IPS-20b (cell line): ENCODE data around the gene UBE3D.

Experiments used
- H3K27ac ChIP-seq: one replicate; pipeline ENCODE4 v1.5.1; 2013; ENCODE audit warnings: low read length
- H3K27me3 ChIP-seq: 2 replicates; pipeline ENCODE4 v1.6.1; 2013; ENCODE audit warnings: mild to moderate bottlenecking, low read length, inconsistent platforms; ENCODE audit not compliant: insufficient read depth
- H3K36me3 ChIP-seq: 2 replicates; pipeline ENCODE4 v1.6.1; 2013; ENCODE audit warnings: low read depth, mild to moderate bottlenecking, inconsistent platforms, low read length, moderate library complexity; ENCODE audit not compliant: insufficient read depth
- H3K4me1 ChIP-seq: 2 replicates; pipeline ENCODE4 v1.6.1; 2013; ENCODE audit warnings: mild to moderate bottlenecking, control low read depth, inconsistent platforms, low read length, moderate library complexity; ENCODE audit not compliant: insufficient read depth
- H3K4me3 ChIP-seq: 2 replicates; pipeline ENCODE4 v1.5.1; 2013; ENCODE audit warnings: mild to moderate bottlenecking, low read length, inconsistent platforms
- H3K9ac ChIP-seq: 2 replicates; pipeline ENCODE4 v1.6.1; 2013; ENCODE audit warnings: low read depth, mild to moderate bottlenecking, inconsistent platforms, low read length, moderate library complexity
- H3K9me3 ChIP-seq: 2 replicates; pipeline ENCODE4 v1.6.1; 2013; ENCODE audit warnings: mild to moderate bottlenecking, low read depth, low read length, inconsistent platforms; ENCODE audit not compliant: insufficient read depth

Gene UBE3D

DNA sequence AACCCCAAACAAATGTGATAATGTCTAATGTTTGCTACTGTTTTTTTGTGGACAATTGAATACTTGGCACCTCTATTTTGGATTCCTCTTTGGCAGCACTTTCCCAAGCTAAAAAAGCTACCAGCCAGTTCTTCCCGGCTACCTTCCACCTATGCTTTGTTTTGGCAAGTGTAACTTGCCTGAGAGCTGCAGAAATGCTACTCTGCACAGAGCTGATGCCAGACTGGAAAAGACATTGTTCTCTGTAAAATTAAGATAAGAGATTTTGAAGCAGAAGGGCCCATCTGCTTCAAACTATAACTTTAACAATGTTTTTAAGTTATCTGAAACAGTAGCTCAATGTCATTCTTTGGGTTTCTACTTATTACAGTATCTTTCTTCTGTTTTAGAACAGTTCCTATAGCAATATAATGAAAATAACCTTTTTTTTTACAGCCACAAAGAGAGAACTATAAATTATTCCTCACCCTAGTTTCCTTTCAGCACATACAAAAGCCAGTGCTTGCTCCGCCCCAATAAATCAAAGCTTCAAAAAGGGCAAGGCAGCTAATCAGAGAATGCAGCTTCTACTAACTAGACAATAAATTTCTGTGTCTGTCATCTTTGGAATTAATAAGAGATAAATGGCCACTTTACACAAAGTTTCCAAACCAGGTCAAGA is 183.1 kb downstream of the UBE3D start:
- Histone ChIP-seq H3K27ac (no peak overlapping the region), H3K4me1 (no peaks in the 10 kb centered on the region), H3K9me3 (no peaks in the 10 kb centered on the region), H3K27me3 (no peaks in the 10 kb centered on the region), H3K36me3 (no peaks in the 10 kb centered on the region), H3K9ac (no peak overlapping the region), H3K4me3 (no peak overlapping the region)

DNA sequence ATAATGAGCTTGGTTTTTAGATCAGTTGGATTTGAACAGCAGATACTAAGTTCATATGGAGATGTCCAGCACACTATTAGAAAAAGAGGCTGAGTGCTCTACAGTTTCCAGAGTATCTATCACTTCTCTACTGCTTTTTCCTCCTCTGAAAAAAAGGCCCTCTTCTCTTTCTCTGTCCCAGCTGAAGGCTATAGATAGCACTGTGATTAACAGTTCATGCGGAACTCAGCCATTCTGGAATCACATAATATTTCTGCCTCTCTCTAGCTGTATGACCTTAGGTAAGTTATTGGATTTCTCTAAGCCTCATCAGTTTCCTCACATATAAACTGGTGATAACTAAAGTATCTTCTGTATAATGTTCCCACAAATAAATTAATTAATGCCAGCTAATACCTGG is 184.1 kb downstream of the UBE3D start:
- Histone ChIP-seq H3K9ac (no peak overlapping the region), H3K4me1 (no peaks in the 10 kb centered on the region), H3K27me3 (no peaks in the 10 kb centered on the region), H3K9me3 (no peaks in the 10 kb centered on the region), H3K27ac (no peak overlapping the region), H3K4me3 (no peak overlapping the region), H3K36me3 (no peaks in the 10 kb centered on the region)

GRCh38 chr6:82878812-82879211 is 186.8 kb downstream of the UBE3D start:
- Histone ChIP-seq H3K9me3 (no peaks in the 10 kb centered on the region), H3K4me3 (no peak overlapping the region), H3K27me3 (no peaks in the 10 kb centered on the region), H3K4me1 (no peaks in the 10 kb centered on the region), H3K9ac (no peak overlapping the region), H3K27ac (no peak overlapping the region), H3K36me3 (no peaks in the 10 kb centered on the region)

DNA sequence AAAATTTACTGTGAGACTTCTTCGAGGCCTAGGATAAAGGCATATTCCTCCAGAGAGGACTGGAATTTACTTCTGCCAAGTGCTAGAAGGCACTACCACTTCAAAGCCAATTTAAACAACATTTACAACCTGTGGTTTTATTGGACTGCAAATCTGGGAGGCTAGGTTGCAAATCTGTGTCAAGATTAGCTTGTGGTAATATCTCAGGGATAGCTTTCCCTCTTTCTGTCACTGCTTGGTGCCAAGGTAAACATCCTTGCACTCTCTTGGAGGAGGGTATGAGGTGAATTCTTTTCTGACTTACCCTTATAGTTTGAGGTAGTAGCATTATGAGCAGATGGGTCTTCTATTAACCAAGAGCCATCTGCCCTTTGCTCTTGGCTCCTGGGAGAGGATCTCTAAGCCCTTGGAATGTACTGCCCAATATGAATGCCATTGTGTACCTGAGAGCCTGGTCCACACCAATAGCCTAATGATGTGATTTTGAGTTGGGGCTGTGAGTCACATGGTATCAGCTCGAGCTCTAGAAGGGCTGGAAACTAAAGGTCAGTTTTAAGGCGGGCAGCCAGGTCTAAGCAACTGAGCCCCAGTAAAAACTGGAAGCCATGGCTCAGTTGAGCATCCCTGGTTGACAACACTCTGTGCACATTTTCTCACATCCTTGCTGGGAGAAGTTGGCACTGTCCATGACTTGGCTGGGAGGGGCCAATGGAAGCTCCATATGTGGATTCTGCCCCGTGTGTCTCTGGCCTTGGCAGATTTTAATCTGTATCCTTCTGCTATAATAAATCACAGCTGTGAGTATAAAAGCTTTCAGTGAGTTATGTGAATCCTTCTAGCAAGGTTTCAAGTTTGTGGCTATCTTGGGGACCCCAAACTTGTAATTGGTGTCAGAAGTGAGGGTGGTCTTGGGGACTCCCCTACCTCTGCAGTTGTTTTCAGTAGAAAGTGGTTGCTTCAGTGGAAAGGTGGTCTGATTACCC is 188.1 kb downstream of the UBE3D start:
- no peaks in the 10 kb centered on the region for H3K27me3 ChIP-seq
- no peaks in the 10 kb centered on the region for H3K9me3 ChIP-seq
- no peak overlapping the region for H3K4me3 ChIP-seq
- no peak overlapping the region for H3K9ac ChIP-seq
- H3K27ac ChIP-seq: no peak overlapping the region
- no peaks in the 10 kb centered on the region for H3K36me3 ChIP-seq
- no peaks in the 10 kb centered on the region for H3K4me1 ChIP-seq

GRCh38 chr6:82875573-82876185 is 190.0 kb downstream of the UBE3D start:
- no peak overlapping the region for H3K9ac ChIP-seq
- H3K9me3 ChIP-seq: no peaks in the 10 kb centered on the region
- H3K27me3 ChIP-seq: no peaks in the 10 kb centered on the region
- H3K4me3 ChIP-seq: no peak overlapping the region
- no peaks in the 10 kb centered on the region for H3K36me3 ChIP-seq
- no peaks in the 10 kb centered on the region for H3K4me1 ChIP-seq
- H3K27ac ChIP-seq: no peak overlapping the region

DNA sequence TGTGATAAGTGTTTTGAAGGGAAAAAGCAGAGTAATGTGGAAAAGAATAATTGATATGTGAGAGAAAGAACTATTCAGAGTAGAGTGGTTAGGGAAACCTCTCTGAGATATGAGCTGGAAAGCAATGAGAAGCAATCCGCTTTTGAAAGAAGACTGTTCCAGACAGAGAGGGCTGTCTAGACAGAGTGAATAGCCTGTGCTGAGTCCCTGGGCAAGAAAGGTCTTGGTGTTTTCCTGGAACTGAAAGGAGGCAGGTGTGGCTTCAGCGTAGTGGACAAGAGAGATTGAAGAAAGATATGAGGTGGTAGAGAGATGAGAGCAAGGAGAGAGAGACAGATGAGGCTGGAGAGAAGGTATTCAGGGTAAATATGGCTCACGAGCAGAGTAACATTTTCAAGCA is 190.8 kb downstream of the UBE3D start:
- no peaks in the 10 kb centered on the region for H3K4me1 ChIP-seq
- H3K27me3 ChIP-seq: no peaks in the 10 kb centered on the region
- H3K36me3 ChIP-seq: no peaks in the 10 kb centered on the region
- H3K4me3 ChIP-seq: no peak overlapping the region
- no peaks in the 10 kb centered on the region for H3K9me3 ChIP-seq
- H3K27ac ChIP-seq: no peak overlapping the region
- H3K9ac ChIP-seq: no peak overlapping the region

- Histone ChIP-seq H3K36me3 (no peaks in the 10 kb centered on the region), H3K9me3 (no peaks in the 10 kb centered on the region), H3K27ac (no peak overlapping the region), H3K9ac (no peak overlapping the region), H3K27me3 (no peaks in the 10 kb centered on the region), H3K4me1 (no peaks in the 10 kb centered on the region), H3K4me3 (no peak overlapping the region)
Measured at GRCh38 chr6:82872185-82872584, 193.5 kb downstream of the UBE3D start.

DNA sequence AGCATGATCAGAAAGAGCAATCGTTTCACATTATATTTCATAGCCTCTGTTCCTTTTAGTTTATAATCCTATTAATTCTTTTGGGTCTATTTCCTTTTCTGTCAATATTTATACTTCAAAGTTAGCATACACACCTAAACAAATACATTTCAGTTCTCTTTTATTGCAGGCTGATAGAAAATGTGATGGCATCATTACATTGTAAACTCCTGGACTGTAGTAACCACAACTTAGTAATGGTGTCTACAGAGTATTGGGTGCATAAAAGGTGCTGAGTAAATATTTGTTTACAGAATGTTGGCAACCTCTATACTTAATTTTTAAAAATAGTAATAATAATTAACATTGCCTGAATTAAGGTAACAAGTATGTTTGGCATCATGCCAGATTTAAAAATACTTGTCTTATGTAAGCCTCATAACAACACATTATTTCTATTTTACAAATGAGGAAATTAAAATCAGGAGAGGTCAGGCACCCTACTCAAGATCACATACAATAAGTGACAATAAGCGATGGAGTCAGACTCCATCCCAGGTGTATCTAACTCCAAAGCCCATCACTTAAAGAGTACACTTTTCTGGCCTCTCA is 195.0 kb downstream of the UBE3D start:
- Histone ChIP-seq H3K9ac (no peak overlapping the region), H3K27ac (no peak overlapping the region), H3K4me1 (no peaks in the 10 kb centered on the region), H3K9me3 (no peaks in the 10 kb centered on the region), H3K27me3 (no peaks in the 10 kb centered on the region), H3K36me3 (no peaks in the 10 kb centered on the region), H3K4me3 (no peak overlapping the region)

- Histone ChIP-seq H3K36me3 (no peaks in the 10 kb centered on the region), H3K4me1 (no peaks in the 10 kb centered on the region), H3K9me3 (no peaks in the 10 kb centered on the region), H3K9ac (no peak overlapping the region), H3K27me3 (no peaks in the 10 kb centered on the region), H3K4me3 (no peak overlapping the region), H3K27ac (no peak overlapping the region)
Measured at GRCh38 chr6:82869493-82869892, 196.1 kb downstream of the UBE3D start.

DNA sequence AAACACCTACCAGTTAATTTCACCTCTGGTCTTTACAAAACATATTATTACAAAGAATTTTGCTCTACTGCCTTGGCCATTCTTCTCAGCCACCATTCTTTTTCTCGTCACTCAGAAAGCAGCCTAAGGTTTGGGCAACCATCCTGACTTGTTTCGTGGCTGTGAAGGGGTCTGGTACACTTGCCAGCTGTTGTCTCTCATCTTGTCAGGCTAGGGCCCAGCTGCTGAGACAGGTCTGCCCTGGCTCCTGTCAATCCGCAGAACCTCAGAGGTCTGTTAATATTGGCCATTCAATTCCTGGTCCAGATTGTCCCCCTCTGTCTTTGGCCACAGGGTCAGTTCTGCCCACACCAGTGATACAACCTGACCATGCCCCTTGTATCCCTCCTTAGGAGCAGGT is 197.7 kb downstream of the UBE3D start:
- no peaks in the 10 kb centered on the region for H3K9me3 ChIP-seq
- H3K4me3 ChIP-seq: no peak overlapping the region
- H3K4me1 ChIP-seq: no peaks in the 10 kb centered on the region
- H3K27me3 ChIP-seq: no peaks in the 10 kb centered on the region
- H3K27ac ChIP-seq: no peak overlapping the region
- no peaks in the 10 kb centered on the region for H3K36me3 ChIP-seq
- H3K9ac ChIP-seq: no peak overlapping the region

DNA sequence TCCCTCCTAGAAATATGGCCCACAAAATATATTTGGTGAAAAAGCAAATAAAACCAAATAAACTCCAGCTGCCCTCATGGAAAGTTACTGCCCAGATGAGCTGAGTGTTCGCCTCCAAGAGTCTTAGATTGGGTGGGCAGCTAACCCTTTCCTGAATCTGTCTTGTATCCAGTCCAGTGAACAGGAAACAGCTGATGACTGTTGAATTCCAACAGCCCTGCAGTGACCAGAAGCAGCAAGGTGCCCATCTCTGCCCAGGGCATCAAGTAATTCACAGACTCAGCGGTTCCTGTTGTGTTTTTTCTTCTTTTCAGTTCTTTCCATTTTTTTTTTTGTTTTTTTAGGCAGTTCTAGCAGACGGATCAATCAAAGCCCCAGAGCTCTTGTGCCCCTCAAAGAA is 199.2 kb downstream of the UBE3D start:
- no peaks in the 10 kb centered on the region for H3K4me1 ChIP-seq
- H3K27me3 ChIP-seq: no peaks in the 10 kb centered on the region
- H3K9me3 ChIP-seq: no peaks in the 10 kb centered on the region
- H3K27ac ChIP-seq: no peak overlapping the region
- H3K4me3 ChIP-seq: no peak overlapping the region
- no peaks in the 10 kb centered on the region for H3K36me3 ChIP-seq
- no peak overlapping the region for H3K9ac ChIP-seq
